Measurements from ENCODE around the gene PLEKHA6. TPM values are rescaled to one million over a fixed set of nuclear protein-coding genes. Genes with fewer than 3 reads are reported as not detected.

The PLEKHA6 gene
- total RNA-seq, 2 donors from 2014 or later: 0.37 to 1.3 TPM

DNA sequence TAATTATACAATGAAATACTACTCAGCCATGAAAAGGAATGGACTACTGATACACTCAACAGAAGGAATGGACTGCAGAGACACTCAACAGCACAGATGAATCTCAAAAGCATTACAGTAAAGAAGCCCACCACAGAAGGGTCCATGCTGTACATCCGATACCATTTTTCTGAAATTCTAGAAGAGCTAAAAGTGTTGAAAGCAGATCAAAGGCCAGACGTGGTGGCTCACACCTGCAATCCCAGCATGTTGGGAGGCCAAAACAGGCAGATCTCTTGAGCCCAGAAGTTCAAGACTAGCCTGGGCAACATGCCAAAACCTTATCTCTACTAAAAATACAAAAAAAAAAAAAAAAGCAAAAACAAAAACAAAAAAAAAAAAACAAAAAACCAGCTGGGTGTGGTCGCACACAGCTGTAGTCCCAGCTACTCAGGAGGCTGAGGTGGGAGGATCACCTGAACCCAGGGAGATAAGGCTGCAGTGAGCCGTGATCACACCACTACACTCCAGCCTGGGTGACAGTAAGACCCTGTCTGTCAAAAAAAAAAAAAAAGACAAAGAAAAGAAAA lies 36.4 kb upstream of the PLEKHA6 start:
- no peaks in the 10 kb centered on the region for H3K4me1 Mint-ChIP-seq
- no peaks in the 10 kb centered on the region for H3K27me3 Mint-ChIP-seq
- H3K9me3 Mint-ChIP-seq: no peaks in the 10 kb centered on the region
- no peak overlapping the region for H3K27ac Mint-ChIP-seq
- H3K36me3 Mint-ChIP-seq (ENCODE audit: low read depth): peaks cover 64% of the 10 kb centered on the region
- no peak overlapping the region for H3K4me3 Mint-ChIP-seq
- no peak for ATAC-seq (replicated peaks)

DNA sequence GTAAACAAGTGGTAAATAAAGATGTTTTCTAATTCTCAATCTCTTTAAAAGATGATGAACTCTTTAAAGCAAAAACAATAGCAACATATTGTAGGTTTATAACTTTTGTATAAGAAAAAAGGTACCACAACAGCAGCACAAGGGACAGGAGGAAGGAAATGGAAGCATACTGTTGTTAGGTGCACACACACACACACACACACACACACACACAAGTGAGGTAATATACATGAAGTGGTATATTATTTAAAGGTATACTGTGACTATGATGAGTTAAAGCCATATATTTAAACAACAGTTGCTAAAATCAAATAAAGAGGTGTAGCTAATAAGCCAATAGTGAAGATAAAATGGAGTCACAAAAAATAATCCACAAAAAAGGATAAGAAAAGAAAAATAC lies 31.9 kb upstream of the PLEKHA6 start:
- no peaks in the 10 kb centered on the region for H3K9me3 Mint-ChIP-seq

DNA sequence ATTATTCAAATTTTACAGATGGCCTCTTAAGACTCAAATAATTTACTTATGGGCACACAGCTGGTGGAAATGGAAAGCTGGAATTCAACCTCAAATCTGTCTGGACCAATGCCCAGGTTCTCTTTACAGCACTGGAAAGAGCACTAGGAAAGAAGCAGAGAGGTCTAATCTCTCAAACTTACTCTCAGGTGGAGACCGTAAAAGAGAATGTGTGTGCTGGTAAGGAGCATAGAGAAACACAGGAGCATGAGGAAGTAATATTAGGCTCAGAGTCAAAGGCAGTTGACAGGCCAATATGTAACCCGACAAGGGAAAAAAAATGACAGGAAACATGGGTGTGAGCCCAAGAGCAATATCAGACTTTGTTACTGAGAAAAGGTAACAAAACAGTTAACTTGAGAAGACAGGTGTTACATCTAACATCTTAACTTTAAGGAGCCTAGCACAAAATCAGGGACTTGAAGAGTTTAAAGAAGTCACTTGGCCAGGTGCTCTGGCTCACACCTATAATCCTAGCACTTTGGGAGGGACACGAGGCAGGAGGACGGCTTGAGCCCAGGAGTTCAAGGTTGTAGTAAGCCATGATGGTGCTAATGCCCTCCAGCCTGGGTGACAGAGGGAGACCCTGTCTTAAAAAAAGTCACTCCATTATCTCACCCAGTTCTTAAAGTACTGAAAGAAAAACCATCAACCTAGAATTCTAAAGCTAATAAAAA lies 31.2 kb upstream of the PLEKHA6 start:
- no peak for ATAC-seq (replicated peaks)
- no peaks in the 10 kb centered on the region for H3K27me3 Mint-ChIP-seq
- no peak overlapping the region for H3K4me3 Mint-ChIP-seq
- peaks cover 4% of the 10 kb centered on the region for H3K4me1 Mint-ChIP-seq
- H3K27ac Mint-ChIP-seq: peak overlapping the region; percentile 25
- peaks cover 15% of the 10 kb centered on the region for H3K36me3 Mint-ChIP-seq (ENCODE audit: low read depth)
- no peaks in the 10 kb centered on the region for H3K9me3 Mint-ChIP-seq

More for the DNA sequence above, 31.9 kb upstream of the PLEKHA6 start:
- peaks cover 22% of the 10 kb centered on the region for H3K36me3 Mint-ChIP-seq (ENCODE audit: low read depth)
- no peak for ATAC-seq (replicated peaks)
- peak overlapping the region; percentile 6 for H3K27ac Mint-ChIP-seq
- H3K4me3 Mint-ChIP-seq: no peak overlapping the region
- H3K4me1 Mint-ChIP-seq: peaks cover 4% of the 10 kb centered on the region
- no peaks in the 10 kb centered on the region for H3K27me3 Mint-ChIP-seq

DNA sequence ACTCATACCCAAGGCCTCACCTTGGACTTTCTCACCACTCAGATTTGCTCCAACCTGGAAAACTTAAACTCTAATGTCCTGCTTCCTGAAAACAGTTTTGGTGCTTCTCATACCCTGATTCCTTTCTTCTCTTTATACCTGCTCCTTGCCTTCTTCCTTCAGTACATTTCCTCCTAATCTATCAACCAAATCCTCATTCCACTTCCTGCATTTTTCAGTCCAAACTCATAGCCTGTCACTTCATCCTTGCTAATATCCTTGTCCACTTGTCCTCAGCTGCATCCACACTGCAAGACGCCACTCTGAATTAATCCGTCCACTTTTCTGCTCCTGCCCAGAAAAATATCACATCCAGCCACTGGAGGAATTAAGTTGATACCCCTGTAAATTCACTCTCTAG lies 26.0 kb upstream of the PLEKHA6 start:
- ATAC-seq (replicated peaks): no peak

DNA sequence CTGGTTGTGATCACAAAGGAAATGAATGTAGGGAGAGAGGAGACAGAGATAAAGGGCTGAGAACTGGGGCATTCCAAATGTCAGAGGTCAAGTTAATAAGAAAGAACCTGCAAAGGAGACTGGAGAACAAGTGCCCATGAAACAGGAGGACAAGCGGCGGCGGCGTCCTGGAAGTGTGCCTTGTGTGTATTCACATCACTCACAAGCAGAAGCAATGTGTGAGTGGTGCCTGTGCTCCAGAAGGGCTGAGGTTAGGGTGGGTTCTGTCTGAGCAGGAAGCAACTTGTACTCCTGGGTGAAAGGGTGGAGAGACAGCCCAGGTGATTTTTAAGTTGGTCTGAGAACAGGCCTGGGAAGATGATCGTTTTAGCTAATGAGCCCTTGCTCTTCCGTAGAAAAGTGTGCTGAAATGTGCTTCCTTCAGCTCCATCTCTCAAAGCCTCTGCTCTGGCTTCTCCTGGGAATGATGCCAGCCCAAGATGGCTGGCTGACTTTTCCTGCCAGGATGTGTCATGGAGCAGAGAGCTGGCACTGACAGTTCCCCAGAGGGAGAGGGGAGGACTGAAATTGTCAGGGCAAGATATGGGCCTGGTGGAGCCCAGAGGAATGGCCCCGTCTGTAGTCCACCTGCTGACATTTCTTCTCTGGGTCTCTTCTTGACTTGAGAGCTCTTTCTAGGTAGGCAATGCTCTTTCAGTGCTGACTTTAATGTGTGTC lies 25.1 kb upstream of the PLEKHA6 start:
- Mint-ChIP-seq H3K4me1 (peaks cover under 1% of the 10 kb centered on the region), H3K27ac (no peak overlapping the region), H3K36me3 (ENCODE audit: low read depth) (no peaks in the 10 kb centered on the region), H3K9me3 (no peaks in the 10 kb centered on the region), H3K4me3 (no peak overlapping the region), H3K27me3 (no peaks in the 10 kb centered on the region)
- no peak for ATAC-seq (replicated peaks)

More for the DNA sequence above, 26.0 kb upstream of the PLEKHA6 start:
- H3K4me1 Mint-ChIP-seq: peaks cover 4% of the 10 kb centered on the region
- H3K9me3 Mint-ChIP-seq: no peaks in the 10 kb centered on the region
- H3K27ac Mint-ChIP-seq: no peak overlapping the region
- no peaks in the 10 kb centered on the region for H3K36me3 Mint-ChIP-seq (ENCODE audit: low read depth)
- H3K27me3 Mint-ChIP-seq: no peaks in the 10 kb centered on the region
- H3K4me3 Mint-ChIP-seq: no peak overlapping the region

DNA sequence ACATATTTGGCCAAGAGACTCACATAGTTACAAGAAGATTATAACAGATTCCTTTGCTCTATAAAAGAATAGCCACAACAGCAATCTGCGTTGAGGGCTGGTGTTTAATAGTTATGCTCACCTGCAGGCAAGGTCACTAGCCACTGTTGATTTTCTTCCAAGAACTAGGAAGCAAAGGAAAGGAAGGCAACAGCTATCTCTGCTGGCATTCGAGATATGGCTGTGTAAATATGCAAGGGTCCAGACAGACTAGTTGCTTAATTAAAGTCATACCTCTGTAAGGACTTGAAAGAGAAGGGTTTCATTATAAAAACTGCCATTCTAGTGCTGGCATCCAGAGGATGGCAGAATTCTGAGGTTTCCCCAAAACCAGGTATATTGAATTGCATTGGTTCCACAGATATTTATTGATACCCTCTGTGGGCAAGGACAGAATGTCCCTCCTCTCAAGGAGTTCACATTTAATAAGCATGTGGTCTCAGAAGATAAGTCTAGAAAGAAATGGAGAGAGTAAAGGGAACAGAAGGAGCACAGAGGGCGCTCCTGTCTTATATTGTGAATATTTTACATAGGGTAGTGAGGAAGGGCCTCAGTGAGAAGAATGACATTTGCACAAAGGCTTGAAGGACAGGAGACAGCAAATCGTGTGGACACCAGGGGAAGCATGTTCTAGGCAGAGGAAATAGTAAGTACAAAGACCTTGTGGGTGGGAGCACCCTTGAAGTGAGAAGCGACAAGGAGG lies 23.6 kb upstream of the PLEKHA6 start:
- no peaks in the 10 kb centered on the region for H3K36me3 Mint-ChIP-seq (ENCODE audit: low read depth)
- no peak overlapping the region for H3K27ac Mint-ChIP-seq
- H3K27me3 Mint-ChIP-seq: peaks cover under 1% of the 10 kb centered on the region
- ATAC-seq (replicated peaks): no peak
- H3K4me1 Mint-ChIP-seq: peaks cover under 1% of the 10 kb centered on the region
- H3K9me3 Mint-ChIP-seq: no peaks in the 10 kb centered on the region
- H3K4me3 Mint-ChIP-seq: no peak overlapping the region

DNA sequence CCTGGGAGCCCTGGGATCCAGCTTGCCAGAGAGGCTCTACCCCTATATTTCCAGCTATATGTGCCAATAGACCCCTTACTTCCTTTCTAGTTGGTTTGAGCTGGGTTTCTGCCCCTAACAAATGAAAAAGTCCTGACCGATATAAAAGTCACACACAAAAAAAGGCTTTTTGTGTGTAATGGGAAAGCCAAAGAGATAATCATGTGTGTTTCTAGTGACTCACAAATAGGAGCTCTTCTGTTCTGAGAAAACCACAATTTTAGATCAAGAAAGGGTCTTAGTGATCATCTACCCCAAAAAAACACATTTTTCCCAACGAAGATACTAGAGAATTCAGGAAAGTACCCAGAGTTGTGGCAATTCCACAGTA lies 23.0 kb upstream of the PLEKHA6 start:
- Mint-ChIP-seq H3K27ac (no peak overlapping the region), H3K36me3 (ENCODE audit: low read depth) (no peaks in the 10 kb centered on the region), H3K4me3 (no peak overlapping the region), H3K9me3 (no peaks in the 10 kb centered on the region), H3K4me1 (peaks cover 6% of the 10 kb centered on the region), H3K27me3 (peaks cover 6% of the 10 kb centered on the region)
- no peak for ATAC-seq (replicated peaks)

DNA sequence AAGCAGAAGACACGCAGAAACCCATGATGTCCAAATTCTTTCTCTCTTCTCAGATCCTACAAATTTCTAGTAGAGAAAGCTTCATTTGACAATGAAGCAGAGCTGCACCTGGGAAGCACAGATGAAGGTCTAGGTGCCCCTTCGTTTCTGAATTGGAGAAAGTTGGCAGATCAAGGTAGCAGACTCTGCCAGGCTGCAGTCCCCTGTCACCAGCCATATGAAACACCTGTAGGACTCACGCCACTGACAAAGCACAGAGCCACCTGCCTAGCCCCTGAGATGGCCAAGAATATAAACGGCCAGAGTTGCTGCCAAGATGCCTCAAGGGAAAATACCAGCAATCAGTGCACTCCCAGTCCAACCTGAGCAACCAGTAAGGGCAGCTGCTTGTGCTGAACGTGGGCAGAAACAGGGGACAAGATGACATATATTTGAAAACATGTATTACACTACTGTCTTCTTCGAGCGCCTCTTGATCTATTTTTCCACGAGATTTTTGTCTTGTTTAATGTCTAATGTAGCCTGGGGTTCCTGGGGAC lies 20.6 kb upstream of the PLEKHA6 start:
- ATAC-seq (replicated peaks): no peak
- Mint-ChIP-seq H3K27ac (no peak overlapping the region), H3K27me3 (peaks cover 9% of the 10 kb centered on the region), H3K4me1 (peaks cover 6% of the 10 kb centered on the region), H3K9me3 (no peaks in the 10 kb centered on the region), H3K36me3 (ENCODE audit: low read depth) (no peaks in the 10 kb centered on the region), H3K4me3 (no peak overlapping the region)

DNA sequence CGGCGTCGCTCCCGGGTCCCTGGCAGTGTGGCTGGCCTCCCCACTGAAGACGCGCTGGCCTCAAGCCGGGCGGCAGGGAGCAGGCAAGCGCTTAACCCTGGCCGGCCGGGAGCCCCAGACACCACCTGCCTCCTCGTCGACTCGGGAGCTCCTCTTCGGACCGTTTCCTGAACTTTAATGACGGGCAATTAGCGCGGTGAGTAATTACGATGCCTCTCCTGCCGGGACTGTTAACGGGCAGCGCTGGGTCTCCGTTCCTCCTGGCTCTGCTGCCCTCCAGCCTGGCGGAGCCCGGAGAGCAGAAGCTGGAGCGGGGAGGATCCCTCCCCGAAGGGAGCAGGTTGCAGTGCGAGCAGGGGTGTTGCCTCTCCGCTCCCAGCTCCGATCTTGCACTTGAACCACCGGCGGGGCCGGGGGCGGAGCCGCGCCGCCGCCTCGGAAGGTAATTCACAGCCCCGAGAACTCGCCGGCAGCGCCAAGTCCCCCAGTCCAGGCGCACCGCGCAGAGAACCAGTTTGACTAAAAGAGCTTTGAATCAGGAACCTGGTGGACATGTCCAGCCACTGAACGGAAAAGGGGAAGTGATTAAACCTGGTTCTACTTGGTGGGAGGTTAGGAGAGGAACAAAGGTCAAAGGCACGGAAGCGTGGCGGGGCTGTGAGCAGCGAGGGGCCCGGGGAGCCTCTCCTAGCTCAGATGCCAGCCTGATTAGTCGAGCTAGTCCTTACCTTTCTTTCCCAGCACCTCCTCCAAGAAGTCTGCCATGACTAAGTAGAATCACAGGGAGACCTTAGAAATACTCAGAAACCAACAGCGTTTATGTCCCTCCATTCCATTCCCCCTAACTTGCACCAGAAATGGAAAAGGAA lies 18.3 kb upstream of the PLEKHA6 start:
- H3K4me1 Mint-ChIP-seq: peaks cover 6% of the 10 kb centered on the region
- ATAC-seq (replicated peaks): peak; percentile 70
- H3K27ac Mint-ChIP-seq: peak overlapping the region; percentile 31
- peaks cover 9% of the 10 kb centered on the region for H3K27me3 Mint-ChIP-seq
- no peaks in the 10 kb centered on the region for H3K9me3 Mint-ChIP-seq
- H3K4me3 Mint-ChIP-seq: peak overlapping the region; percentile 79
- no peaks in the 10 kb centered on the region for H3K36me3 Mint-ChIP-seq (ENCODE audit: low read depth)

DNA sequence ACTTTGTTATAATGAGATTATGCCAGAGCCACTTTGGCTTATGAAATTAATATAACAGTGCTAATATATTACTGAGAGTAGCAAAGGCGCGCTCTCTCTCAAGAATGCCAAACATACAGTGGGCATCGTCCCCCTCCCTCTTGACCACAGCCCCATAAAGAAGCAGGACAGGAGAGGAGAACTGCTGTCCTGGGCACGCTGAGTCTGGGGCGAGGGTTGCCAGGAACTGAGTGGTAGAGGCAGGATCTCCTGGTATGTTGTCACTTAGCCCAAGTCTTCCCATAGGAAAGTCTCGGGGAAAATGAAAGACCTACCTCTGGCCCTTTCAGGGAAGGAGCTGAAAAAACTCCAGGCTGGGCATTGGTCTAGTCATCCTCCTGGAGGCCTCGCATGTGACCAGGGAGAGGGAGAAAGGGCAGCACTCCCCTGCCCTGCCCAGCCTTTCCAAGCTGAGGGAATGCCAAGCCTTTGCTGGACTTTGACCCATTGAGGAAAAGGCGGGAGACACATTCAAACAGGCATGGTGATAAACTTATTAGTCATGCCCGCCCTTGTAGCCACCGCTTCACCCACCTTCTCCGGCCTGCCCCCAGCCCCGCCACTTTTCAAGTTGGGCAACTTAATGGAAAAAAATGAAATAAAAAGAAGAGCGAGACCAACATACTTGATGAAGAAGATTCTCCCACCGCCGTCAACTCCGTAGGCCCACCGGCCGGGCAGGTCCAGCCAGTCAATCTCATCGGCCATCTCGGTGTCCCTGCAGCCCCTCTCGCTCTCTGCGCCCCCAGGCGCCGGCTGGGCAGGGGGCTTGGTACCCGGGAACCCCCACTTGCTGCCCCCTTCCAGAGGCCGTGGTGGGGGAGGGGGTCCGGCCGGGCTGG lies 17.4 kb upstream of the PLEKHA6 start:
- Mint-ChIP-seq H3K27me3 (peaks cover 9% of the 10 kb centered on the region), H3K27ac (no peak overlapping the region), H3K4me3 (peak overlapping the region; percentile 79), H3K36me3 (ENCODE audit: low read depth) (no peaks in the 10 kb centered on the region), H3K4me1 (peaks cover 6% of the 10 kb centered on the region), H3K9me3 (no peaks in the 10 kb centered on the region)
- ATAC-seq (replicated peaks): no peak

DNA sequence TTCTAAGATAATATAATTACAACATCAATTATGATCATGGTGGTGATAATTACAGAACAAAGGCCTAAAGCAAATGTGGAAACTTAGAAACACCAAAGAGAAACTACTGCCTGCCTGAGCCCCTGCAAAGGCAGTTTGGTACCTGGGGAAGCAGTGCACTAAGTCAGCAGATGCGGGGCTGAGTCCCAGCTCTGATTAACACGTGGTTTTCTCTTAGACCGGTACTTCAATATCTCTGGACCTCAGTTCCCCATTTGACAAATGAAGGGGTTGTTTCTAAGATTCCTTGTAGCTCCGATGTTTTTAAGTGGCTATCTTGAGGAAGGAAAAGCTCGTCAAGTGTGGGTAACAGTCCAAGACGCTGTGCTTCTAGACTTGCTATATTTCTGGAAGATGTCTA lies 16.7 kb upstream of the PLEKHA6 start:
- H3K4me3 Mint-ChIP-seq: peak overlapping the region; percentile 79
- H3K9me3 Mint-ChIP-seq: no peaks in the 10 kb centered on the region
- peaks cover 6% of the 10 kb centered on the region for H3K4me1 Mint-ChIP-seq
- H3K27ac Mint-ChIP-seq: no peak overlapping the region
- no peaks in the 10 kb centered on the region for H3K36me3 Mint-ChIP-seq (ENCODE audit: low read depth)
- peaks cover 9% of the 10 kb centered on the region for H3K27me3 Mint-ChIP-seq
- ATAC-seq (replicated peaks): no peak

DNA sequence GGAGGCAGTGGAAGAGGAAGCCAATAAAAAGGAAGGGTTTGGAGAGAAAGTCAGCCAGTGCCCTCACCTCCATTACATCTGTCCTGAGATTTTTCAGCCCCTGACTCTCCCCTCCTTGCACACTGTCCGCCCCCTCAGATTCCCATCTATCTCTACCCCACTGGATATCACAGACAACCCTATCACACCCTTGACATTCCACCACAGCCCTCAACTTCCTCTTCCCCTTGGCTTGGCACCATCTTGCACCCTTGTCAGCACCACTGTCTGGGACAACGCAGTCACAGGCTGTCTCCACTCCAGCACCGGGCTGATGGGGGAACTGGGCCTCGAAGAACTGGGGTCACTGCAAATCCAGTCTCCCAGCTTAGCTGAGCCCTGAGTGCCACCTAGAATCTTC lies 14.2 kb upstream of the PLEKHA6 start:
- Mint-ChIP-seq H3K27me3 (peaks cover 9% of the 10 kb centered on the region), H3K36me3 (ENCODE audit: low read depth) (no peaks in the 10 kb centered on the region), H3K4me1 (peaks cover 6% of the 10 kb centered on the region), H3K9me3 (no peaks in the 10 kb centered on the region), H3K27ac (no peak overlapping the region), H3K4me3 (no peak overlapping the region)
- no peak for ATAC-seq (replicated peaks)

DNA sequence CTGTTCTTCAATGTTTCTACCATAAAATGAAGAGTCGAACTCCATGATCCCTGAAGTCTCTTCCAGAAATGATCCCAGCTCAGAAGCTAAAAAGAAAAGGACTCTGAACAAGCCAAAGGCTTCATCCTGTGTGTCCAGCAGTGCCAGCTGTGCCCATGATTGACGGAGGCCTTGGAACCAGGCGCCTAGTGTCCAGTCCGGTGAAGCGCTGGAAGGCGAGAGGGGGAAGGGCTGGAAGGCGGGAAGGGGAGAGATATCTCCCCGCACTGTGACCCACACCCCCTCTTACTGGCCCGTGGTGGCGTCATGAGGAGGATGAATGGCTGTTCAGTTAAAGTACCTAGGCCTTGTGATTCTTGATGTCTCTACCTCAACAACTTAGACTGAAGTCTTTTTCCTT lies 10.4 kb upstream of the PLEKHA6 start:
- H3K27ac Mint-ChIP-seq: no peak overlapping the region
- H3K9me3 Mint-ChIP-seq: no peaks in the 10 kb centered on the region
- H3K4me1 Mint-ChIP-seq: peaks cover 4% of the 10 kb centered on the region
- no peak overlapping the region for H3K4me3 Mint-ChIP-seq
- no peak for ATAC-seq (replicated peaks)
- H3K36me3 Mint-ChIP-seq (ENCODE audit: low read depth): no peaks in the 10 kb centered on the region
- H3K27me3 Mint-ChIP-seq: peaks cover 3% of the 10 kb centered on the region

Data from activated T-helper 17 cell treated with anti-CD3 and anti-CD28 coated beads, Interleukin-2, amount 50 U/mL, for 72 hours (primary cell).